Measurements from ENCODE around the gene PTCRA. TPM values are rescaled to one million over a fixed set of nuclear protein-coding genes. Genes with fewer than 3 reads are reported as not detected.

Gene PTCRA
- total RNA-seq, 1 experiment from 2014 or later: not detected

- no peak for TF ChIP-seq ZNF512 (CRISPR knock-in tag; IDR thresholded peaks at IDR 0.05; ENCODE audit: borderline replicate concordance)
- no peak for TF ChIP-seq OVOL2 (CRISPR knock-in tag; IDR thresholded peaks at IDR 0.05; ENCODE audit: borderline replicate concordance)
Observed at GRCh38 chr6:42870145-42870936, 45.5 kb upstream of the PTCRA start (continued).

GRCh38 chr6:42871711-42872110 lies 44.1 kb upstream of the PTCRA start:
- DNase-seq (ENCODE audit: low spot score): no peak
- H3K4me1 Mint-ChIP-seq: no peaks in the 10 kb centered on the region
- TF ChIP-seq ELF4 (CRISPR knock-in tag; IDR thresholded peaks at IDR 0.05; ENCODE audit: low read depth) (no peak), ERG (CRISPR knock-in tag; IDR thresholded peaks at IDR 0.05) (no peak), NFYB (CRISPR knock-in tag; conservative IDR thresholded peaks at IDR 0.05; ENCODE audit: low read depth) (no peak), JUN (CRISPR knock-in tag; IDR thresholded peaks at IDR 0.05) (no peak), ESRRA (CRISPR knock-in tag; IDR thresholded peaks at IDR 0.05; ENCODE audit: borderline replicate concordance) (no peak), ZNF121 (CRISPR knock-in tag; IDR thresholded peaks at IDR 0.05) (no peak), ZSCAN18 (CRISPR knock-in tag; IDR thresholded peaks at IDR 0.05) (no peak), ZMAT4 (CRISPR knock-in tag; IDR thresholded peaks at IDR 0.05) (no peak), OVOL2 (CRISPR knock-in tag; IDR thresholded peaks at IDR 0.05; ENCODE audit: borderline replicate concordance) (no peak), SMAD4 (CRISPR knock-in tag; IDR thresholded peaks at IDR 0.05) (no peak), E2F1 (CRISPR knock-in tag; IDR thresholded peaks at IDR 0.05) (no peak), ZNF317 (CRISPR knock-in tag; IDR thresholded peaks at IDR 0.05; ENCODE audit: borderline replicate concordance, low read depth) (no peak)
- ChIA-PET POLR2A (no interaction called here), CTCF (interaction anchor here (0.7 kb wide), 1 partner anchor 144 kb away, joined by 5 read pairs; no protein-coding TSS in a partner anchor)
- H3K36me3 Mint-ChIP-seq: peaks cover 5% of the 10 kb centered on the region; the same call in 1 of the 2 replicates
- H3K9me3 Mint-ChIP-seq: no peaks in the 10 kb centered on the region
- no peaks in the 10 kb centered on the region for H3K27me3 Mint-ChIP-seq (ENCODE audit: low read depth)
- H3K4me3 Mint-ChIP-seq: no peak overlapping the region
- 0 out of 2 replicates have a peak overlapping the region, but pooled peaks have one; percentile 41 for H3K27ac Mint-ChIP-seq
- no peak for ATAC-seq

GRCh38 chr6:42873313-42873712 lies 42.5 kb upstream of the PTCRA start:
- no peak for DNase-seq (ENCODE audit: low spot score)
- Mint-ChIP-seq H3K4me3 (no peak overlapping the region), H3K27me3 (ENCODE audit: low read depth) (no peaks in the 10 kb centered on the region), H3K27ac (no peak overlapping the region), H3K4me1 (no peaks in the 10 kb centered on the region), H3K9me3 (no peaks in the 10 kb centered on the region), H3K36me3 (no peaks in the 10 kb centered on the region)
- no peak for ATAC-seq
- TF ChIP-seq EMX1 (CRISPR knock-in tag; IDR thresholded peaks at IDR 0.05) (no peak), MXD4 (CRISPR knock-in tag; IDR thresholded peaks at IDR 0.05; ENCODE audit: borderline replicate concordance) (no peak), CREB1 (CRISPR knock-in tag; IDR thresholded peaks at IDR 0.05) (no peak), JAZF1 (CRISPR knock-in tag; IDR thresholded peaks at IDR 0.05) (no peak), AFF4 (CRISPR knock-in tag; IDR thresholded peaks at IDR 0.05; ENCODE audit: borderline replicate concordance) (no peak)
- ChIA-PET CTCF (no interaction called here), POLR2A (interaction anchor here (0.6 kb wide), 2 partner anchors 37 to 679 kb away, joined by 3 read pairs; partner anchors contain the start of gene GUCA1B)

Data from WTC11 (cell line).